Activated naive CD4-positive, alpha-beta T cell (primary cell): ENCODE data around the gene ZNRF4.

Source experiments
- DNase-seq, 4 experiments: peaks; one replicate each; lab custom pipeline; 2025; lab: John Stamatoyannopoulos, UW

ZNRF4 gene

DNA sequence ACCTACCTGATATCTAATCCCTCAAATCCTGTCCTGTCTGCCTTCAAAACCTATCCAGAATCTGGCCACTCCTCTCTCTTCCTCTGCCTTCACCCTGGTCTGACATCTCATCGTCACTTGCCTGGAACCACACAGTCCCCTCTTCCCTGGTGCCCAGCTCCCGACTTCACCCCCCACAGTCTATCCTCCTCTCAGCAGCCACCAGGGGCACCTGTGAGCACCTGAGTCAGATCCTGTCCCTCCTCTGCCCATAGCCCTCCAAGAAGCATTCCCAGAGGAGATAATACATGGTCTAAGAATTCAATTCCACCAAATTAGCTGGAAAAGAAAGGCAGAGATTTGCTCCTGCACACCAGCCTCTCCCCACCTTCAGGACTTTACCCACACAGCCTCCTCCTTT lies 48.9 kb downstream of the ZNRF4 start:
- no peak for DNase-seq
